Panc1 (cell line): ENCODE data around the gene SRP54. TPM values are rescaled to one million over a fixed set of nuclear protein-coding genes. Genes with fewer than 3 reads are reported as not detected.

Experiments
- ATAC-seq: fragments of 200-7000 bp; cut with Tn5 transposase; 2 replicates; pipeline ENCODE4 v1.9.1; 2020; ENCODE audit warnings: mild to moderate bottlenecking, moderate library complexity
- BruUV-seq: library from RNA; stranded (reverse); fragments of 400-500 nt; replicated peaks from 2 replicates; lab custom pipeline; 2021; lab: Mats Ljungman, UMichigan
- CTCF ChIA-PET: fragments of 300-600 bp; sonication (Branson Sonifier 250); formaldehyde crosslinking; loops from one replicate; lab custom pipeline; 2022; ENCODE audit warnings: antibody characterized with exemption; lab: Charles Lee
- POLR2A ChIA-PET: fragments of 300-600 bp; sonication (Branson Sonifier 250); formaldehyde crosslinking; loops from one replicate; lab custom pipeline; 2022; ENCODE audit warnings: antibody characterized with exemption; lab: Charles Lee
- DNase-seq: peaks from one replicate; pipeline ENCODE4 v3.0.0-alpha.2; 2010; ENCODE audit warnings: low read depth, low spot score
- H3K27ac ChIP-seq: 2 replicates; pipeline ENCODE4 v1.5.1; 2011; ENCODE audit warnings: mild to moderate bottlenecking, low read length, inconsistent platforms
- H3K27me3 ChIP-seq: fragments of 200-500 bp; sonication (Bioruptor generic); 2 replicates; pipeline ENCODE4 v1.6.0; 2014; ENCODE audit warnings: low read length, inconsistent platforms; ENCODE audit not compliant: control insufficient read depth, insufficient read depth
- H3K36me3 ChIP-seq: fragments of 200-500 bp; sonication (Bioruptor generic); 2 replicates; pipeline ENCODE4 v1.5.1; 2014; ENCODE audit warnings: inconsistent platforms, mild to moderate bottlenecking, low read length, moderate library complexity; ENCODE audit not compliant: control insufficient read depth, insufficient read depth
- H3K4me1 ChIP-seq: 2 replicates; pipeline ENCODE4 v1.5.1; 2011; ENCODE audit warnings: inconsistent platforms, mild to moderate bottlenecking, low read length, moderate library complexity; ENCODE audit not compliant: control insufficient read depth, insufficient read depth
- H3K4me3 ChIP-seq, 2 experiments: 2 replicates each; pipeline ENCODE4 v1.5.1; 2011 to 2012; ENCODE audit warnings: low read depth in 2 of 2, low read length in 2 of 2, mild to moderate bottlenecking in 2 of 2, inconsistent platforms in 1 of 2, moderate library complexity in 1 of 2
- H3K9me3 ChIP-seq: fragments of 200-500 bp; sonication (Bioruptor generic); 2 replicates; pipeline ENCODE4 v1.5.1; 2014; ENCODE audit warnings: low read depth, mild to moderate bottlenecking, inconsistent platforms, low read length, moderate library complexity; ENCODE audit not compliant: control insufficient read depth, insufficient read depth
- CTCF ChIP-seq: fragments of 450-650 bp; IDR thresholded peaks from 2 replicates; pipeline ENCODE4 v1.5.1; 2017; ENCODE audit warnings: mild to moderate bottlenecking
- POLR2AphosphoS5 ChIP-seq: IDR thresholded peaks from 2 replicates; pipeline ENCODE4 v1.6.1; 2012; ENCODE audit warnings: mild to moderate bottlenecking, low read depth, low read length, moderate library complexity
- REST ChIP-seq, 2 experiments: IDR thresholded peaks; 2 replicates each; pipeline ENCODE4 v1.6.1; 2011 to 2012; ENCODE audit warnings: low read depth in 2 of 2, control low read depth in 1 of 2, low read length in 1 of 2, mild to moderate bottlenecking in 1 of 2, moderate library complexity in 1 of 2; ENCODE audit not compliant: insufficient read depth in 1 of 2
- SIN3A ChIP-seq: IDR thresholded peaks from 2 replicates; pipeline ENCODE4 v1.6.1; 2012; ENCODE audit warnings: low read depth, mild to moderate bottlenecking, low read length, moderate library complexity, borderline replicate concordance; ENCODE audit not compliant: insufficient read depth
- TCF7L2 ChIP-seq: IDR thresholded peaks from 2 replicates; pipeline ENCODE4 v1.6.1; 2011; ENCODE audit warnings: mild to moderate bottlenecking, low read depth, low read length, inconsistent platforms
- in situ Hi-C: cut with HindIII; loops from 2 replicates; pipeline ENCODE4 v1.10.0; 2016; ENCODE audit warnings: low sequenced_read_pairs, low pct_unique_long_range_greater_than_20kb
- intact Hi-C: fragments of 100-400 bp; cut with micrococcal nuclease; formaldehyde crosslinking; loops from one replicate; pipeline ENCODE4 v1.10.0; 2022; ENCODE audit not compliant: unreplicated experiment
- total RNA-seq: library from RNA; stranded (reverse); gene quantifications from one replicate; pipeline ENCODE4 v1.2.1, GENCODE V29; 2021; ENCODE audit not compliant: unreplicated experiment

SRP54 gene
- total RNA-seq, 1 experiment from 2014 or later = 53.2 TPM

GRCh38 chr14:34937876-34938275, 44.9 kb upstream of the SRP54 start:
- Histone ChIP-seq H3K4me1 (no peaks in the 10 kb centered on the region), H3K36me3 (no peaks in the 10 kb centered on the region), H3K4me3 (no peak overlapping the region), H3K27ac (no peak overlapping the region), H3K9me3 (no peaks in the 10 kb centered on the region), H3K27me3 (no peaks in the 10 kb centered on the region)
- ATAC-seq (no peak), DNase-seq (no peak)
- TF ChIP-seq REST (IDR thresholded peaks at IDR 0.05; ENCODE audit: insufficient read depth in 1 of 2, low read depth in 2 of 2, low read length in 1 of 2) (no peak), SIN3A (no peak)
- ChIA-PET CTCF (no interaction called here), POLR2A (no interaction called here)
- intact Hi-C loops = no loop called here
- no TSS peak for BruUV-seq
- in situ Hi-C loops = no loop called here

- Histone ChIP-seq H3K36me3 (no peaks in the 10 kb centered on the region), H3K4me1 (no peaks in the 10 kb centered on the region), H3K4me3 (no peak overlapping the region), H3K27ac (no peak overlapping the region), H3K27me3 (no peaks in the 10 kb centered on the region), H3K9me3 (no peaks in the 10 kb centered on the region)
- ATAC-seq (no peak), DNase-seq (no peak)
- in situ Hi-C loops (no loop called here), intact Hi-C loops (no loop called here)
- ChIA-PET CTCF (no interaction called here), POLR2A (no interaction called here)
- TF ChIP-seq SIN3A = no peak
- TF ChIP-seq POLR2AphosphoS5 = no peak
- TF ChIP-seq TCF7L2 = no peak
- TF ChIP-seq REST (IDR thresholded peaks at IDR 0.05; ENCODE audit: insufficient read depth in 1 of 2, low read depth in 2 of 2, low read length in 1 of 2) = no peak
- TF ChIP-seq CTCF = no peak
- no TSS peak for BruUV-seq
Measured at GRCh38 chr14:34943506-34943905, 39.3 kb upstream of the SRP54 start.
